Psoas muscle (tissue), 8 donors: ENCODE measurements around the gene PROSER2. TPM values are rescaled to one million over a fixed set of nuclear protein-coding genes. Genes with fewer than 3 reads are reported as not detected.

ENCODE experiments used
- ATAC-seq, 4 donors: fragments of 200-7000 bp; cut with Tn5 transposase; one replicate each; pipeline ENCODE4 v1.9.1; 2020; ENCODE audit warnings: moderate library complexity in 3 of 4, mild to moderate bottlenecking in 2 of 4
- DNase-seq, 2 donors: peaks; one replicate each; pipeline ENCODE4 v3.0.0-alpha.2; 2020
- H3K27ac ChIP-seq: fragments of 200-600 bp; one replicate; pipeline ENCODE4 v1.8.0; 2022
- H3K27me3 ChIP-seq, 3 donors: fragments of 200-600 bp in 1 of 3; one replicate each; pipeline versions ENCODE4 v1.6.1 to v1.8.0; 2013 to 2022; ENCODE audit warnings: low read length in 2 of 3, mild to moderate bottlenecking in 2 of 3, moderate library complexity in 1 of 3; ENCODE audit not compliant: insufficient read depth in 3 of 3
- H3K36me3 ChIP-seq, 2 donors: fragments of 200-600 bp in 1 of 2; one replicate each; pipeline versions ENCODE4 v1.6.1 to v1.8.0; 2013 to 2022; ENCODE audit warnings: low read depth in 1 of 2, mild to moderate bottlenecking in 1 of 2, moderate library complexity in 1 of 2; ENCODE audit not compliant: insufficient read depth in 1 of 2
- H3K4me1 ChIP-seq: fragments of 200-600 bp; one replicate; pipeline ENCODE4 v1.8.0; 2022
- H3K4me3 ChIP-seq: fragments of 200-600 bp; one replicate; pipeline ENCODE4 v1.8.0; 2022; ENCODE audit warnings: mild to moderate bottlenecking
- H3K9me3 ChIP-seq: fragments of 200-600 bp; one replicate; pipeline ENCODE4 v1.8.0; 2022
- WGBS, 3 donors: extraction: QIAGEN DNeasy Blood & Tissue Kit; methylation state at CpG; one replicate each; pipeline versions ENCODE4 v1.1.6 to v1.1.7; 2013; 5-methylcytosine and 5-hydroxymethylcytosine counted together
- intact Hi-C, 2 donors: fragments of 100-400 bp; cut with DNase I; formaldehyde crosslinking; loops; one replicate each; pipeline versions ENCODE4 v1.11.0 to v1.14.2; 2022
- polyA plus RNA-seq, 3 donors: library from polyadenylated mRNA; stranded (reverse); fragments of 200-250 nt; gene quantifications; one replicate each; pipeline ENCODE4 v1.2.3, GENCODE V29; 2013
- total RNA-seq, 4 donors: library from RNA; stranded (reverse); fragmentation: NEBNext Ultra II Directional in 2 of 4; extraction: Animal tissue kit (Norgen Biotek cat#: 25700) in 2 of 4; gene quantifications; one replicate each; pipeline versions ENCODE4 v1.2.1 to v1.2.4, GENCODE V29; 2021 to 2023
- TF ChIP-seq, protein P1 (sequence below): fragments of 200-600 bp; IDR thresholded peaks from one replicate; pipeline ENCODE4 v1.8.0; 2022; ENCODE audit warnings: antibody characterized with exemption
- donor health status: healthy with polysubstance abuse.
- donor health status: DM: no; HTN: no; CAD: no; lungs with moderate emphysema.
- donor health status: Bipolar disorder and iron deficiency.
- donor health status: healthy.
- donor health status: DM: yes; HTN: yes; CAD: no.
- donor health status: DM: no; HTN: no; CAD: no.
- donor health status: DM: no; HTN: no; CAD: no.
- donor health status: DM: yes; HTN: yes; CAD: no.

Gene PROSER2
- total and polyA plus RNA-seq, 7 donors, result 0.63 to 2.8 (median 1.2) TPM

DNA sequence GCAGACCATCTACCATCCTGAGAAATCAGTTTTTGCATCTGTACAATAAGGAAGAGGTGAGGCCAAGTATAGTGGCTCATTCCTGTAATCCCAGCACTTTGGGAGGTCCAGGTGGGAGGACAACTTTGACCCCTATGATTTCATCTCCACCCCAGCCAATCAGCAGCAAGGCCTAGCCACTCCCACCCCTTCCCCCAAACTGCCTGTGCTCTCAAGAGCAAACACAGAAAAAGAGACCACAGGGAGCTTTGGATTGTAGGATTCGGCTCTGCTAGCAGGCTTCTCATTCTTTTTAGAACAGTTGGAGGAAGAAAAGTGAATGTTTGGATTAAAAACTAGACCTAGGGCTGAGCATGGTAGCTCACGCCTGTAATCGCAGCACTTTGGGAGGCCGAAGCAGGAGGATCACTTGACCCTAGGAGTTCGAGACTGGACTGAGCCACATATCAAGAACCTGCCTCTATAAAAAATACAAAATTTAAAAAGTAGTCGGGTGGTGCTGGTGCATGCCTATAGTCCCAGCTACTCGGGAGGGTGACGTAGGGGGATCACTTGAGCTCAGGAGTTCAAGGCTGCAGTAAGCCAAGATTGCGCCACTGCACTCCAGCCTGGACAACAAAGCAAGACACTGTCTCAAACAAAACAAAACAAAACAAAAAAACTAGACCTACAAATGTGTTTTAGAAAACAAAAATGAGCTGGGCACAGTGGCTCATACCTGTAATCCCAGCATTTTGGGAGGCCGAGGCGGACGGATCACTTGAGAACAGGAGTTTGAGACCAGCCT lies 25.1 kb upstream of the PROSER2 start:
- TF ChIP-seq, protein P1, sequence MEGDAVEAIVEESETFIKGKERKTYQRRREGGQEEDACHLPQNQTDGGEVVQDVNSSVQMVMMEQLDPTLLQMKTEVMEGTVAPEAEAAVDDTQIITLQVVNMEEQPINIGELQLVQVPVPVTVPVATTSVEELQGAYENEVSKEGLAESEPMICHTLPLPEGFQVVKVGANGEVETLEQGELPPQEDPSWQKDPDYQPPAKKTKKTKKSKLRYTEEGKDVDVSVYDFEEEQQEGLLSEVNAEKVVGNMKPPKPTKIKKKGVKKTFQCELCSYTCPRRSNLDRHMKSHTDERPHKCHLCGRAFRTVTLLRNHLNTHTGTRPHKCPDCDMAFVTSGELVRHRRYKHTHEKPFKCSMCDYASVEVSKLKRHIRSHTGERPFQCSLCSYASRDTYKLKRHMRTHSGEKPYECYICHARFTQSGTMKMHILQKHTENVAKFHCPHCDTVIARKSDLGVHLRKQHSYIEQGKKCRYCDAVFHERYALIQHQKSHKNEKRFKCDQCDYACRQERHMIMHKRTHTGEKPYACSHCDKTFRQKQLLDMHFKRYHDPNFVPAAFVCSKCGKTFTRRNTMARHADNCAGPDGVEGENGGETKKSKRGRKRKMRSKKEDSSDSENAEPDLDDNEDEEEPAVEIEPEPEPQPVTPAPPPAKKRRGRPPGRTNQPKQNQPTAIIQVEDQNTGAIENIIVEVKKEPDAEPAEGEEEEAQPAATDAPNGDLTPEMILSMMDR, result no peak
- no peaks in the 10 kb centered on the region for H3K27me3 ChIP-seq
- no peaks in the 10 kb centered on the region for H3K4me1 ChIP-seq
- DNase-seq (no peak), ATAC-seq (no peak)
- no peaks in the 10 kb centered on the region for H3K9me3 ChIP-seq
- intact Hi-C loops, result no loop called here
- H3K36me3 ChIP-seq, result no peaks in the 10 kb centered on the region
- 87 to 93% (median 92%) methylated on average over 12 of the region's 12 CpGs for WGBS, 3 donors
- no peak overlapping the region for H3K27ac ChIP-seq
- H3K4me3 ChIP-seq, result no peak overlapping the region

DNA sequence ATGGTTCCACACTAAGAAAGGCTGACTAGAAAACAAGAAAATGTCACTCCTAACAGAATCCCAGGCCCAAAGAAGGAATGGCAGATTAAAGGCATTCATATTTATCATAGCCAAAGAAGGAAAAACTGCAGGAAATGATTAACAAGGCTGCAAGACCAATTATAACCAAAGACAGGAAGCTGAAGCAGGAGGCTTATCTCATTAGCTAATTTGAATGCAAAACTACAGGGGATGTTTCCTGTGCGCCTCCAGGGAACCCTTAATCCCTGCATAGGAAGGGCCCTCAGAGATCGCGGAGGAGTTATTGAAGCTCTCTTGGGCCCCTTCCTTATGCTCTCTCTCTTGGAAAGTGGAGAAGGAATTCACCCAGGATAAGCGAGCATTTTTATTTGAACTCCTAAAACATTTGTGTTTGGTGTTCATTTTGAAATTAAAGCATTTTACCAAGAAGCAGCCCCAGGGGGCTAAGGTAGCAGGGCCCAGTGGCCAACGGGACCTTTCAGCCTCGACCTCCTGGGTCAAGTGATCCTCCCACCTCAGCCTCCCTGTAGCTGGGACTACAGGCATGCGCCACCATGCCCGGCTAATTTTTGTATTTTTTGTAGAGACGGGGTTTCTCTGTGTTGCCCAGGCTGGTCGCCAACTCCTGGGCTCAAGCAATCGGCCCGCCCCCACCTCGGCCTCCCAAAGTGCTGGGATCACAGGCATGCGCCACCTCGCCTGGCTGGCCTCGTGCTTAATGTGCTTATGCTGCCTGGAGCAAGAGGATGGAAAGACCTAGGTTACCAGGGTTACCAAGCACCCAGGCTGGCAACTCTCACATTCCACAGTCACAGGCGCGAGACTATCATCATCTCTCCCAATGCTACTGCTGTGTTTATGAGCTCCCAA lies 24.1 kb upstream of the PROSER2 start:
- TF ChIP-seq, protein P1, result no peak
- no peaks in the 10 kb centered on the region for H3K4me1 ChIP-seq
- intact Hi-C loops, result no loop called here
- H3K4me3 ChIP-seq, result no peak overlapping the region
- no peaks in the 10 kb centered on the region for H3K36me3 ChIP-seq
- DNase-seq, result no peak
- no peak for ATAC-seq
- H3K9me3 ChIP-seq, result no peaks in the 10 kb centered on the region
- H3K27ac ChIP-seq, result no peak overlapping the region
- 65 to 75% (median 66%) methylated on average over 18 of the region's 18 CpGs for WGBS, 3 donors
- no peaks in the 10 kb centered on the region for H3K27me3 ChIP-seq

DNA sequence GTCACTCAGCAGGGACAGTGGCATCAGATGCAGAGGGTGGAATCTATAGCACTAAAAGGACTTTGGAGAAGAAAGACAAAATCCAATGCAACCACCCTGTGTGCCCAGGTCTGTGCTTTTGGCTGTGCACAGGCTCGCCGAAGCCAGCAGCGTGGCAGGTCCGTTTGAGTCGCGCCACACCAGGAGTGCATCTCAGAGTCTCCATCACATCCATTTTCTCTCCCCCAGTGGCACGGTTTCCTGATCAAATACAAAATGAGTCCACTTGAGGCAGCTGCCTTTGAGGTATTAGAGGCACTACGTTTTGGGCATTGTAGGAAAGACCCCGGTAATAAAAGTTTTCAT lies 23.4 kb upstream of the PROSER2 start:
- Histone ChIP-seq H3K27me3 (no peaks in the 10 kb centered on the region), H3K4me3 (no peak overlapping the region), H3K27ac (no peak overlapping the region), H3K36me3 (no peaks in the 10 kb centered on the region), H3K4me1 (no peaks in the 10 kb centered on the region), H3K9me3 (no peaks in the 10 kb centered on the region)
- ATAC-seq (no peak), DNase-seq (no peak)
- 87 to 91% (median 87%) methylated on average over 9 of the region's 9 CpGs for WGBS, 3 donors
- TF ChIP-seq, protein P1, result no peak
- intact Hi-C loops, result no loop called here

DNA sequence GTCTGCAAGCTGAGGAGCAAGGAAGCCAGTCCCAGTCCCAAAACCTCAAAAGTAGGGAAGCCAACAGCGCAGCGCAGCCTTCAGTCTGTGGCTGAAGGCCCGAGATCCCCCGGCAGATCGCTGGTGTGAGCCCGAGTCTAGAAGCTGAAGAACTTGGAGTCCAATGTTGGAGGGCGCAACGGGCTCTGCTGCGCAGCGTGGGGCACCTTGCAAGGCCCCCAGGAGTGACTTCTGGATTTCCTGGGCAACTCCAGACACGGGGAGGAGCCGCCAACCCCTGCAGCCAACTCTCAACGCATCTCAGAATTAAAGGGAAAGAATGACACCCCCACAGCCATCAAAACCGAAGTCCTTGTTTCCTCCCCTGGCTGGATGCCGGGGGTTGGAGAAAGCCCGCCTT lies 18.8 kb upstream of the PROSER2 start:
- WGBS, 3 donors, result 89 to 91% (median 89%) methylated on average over 16 of the region's 16 CpGs
- intact Hi-C loops, result no loop called here
- no peak for ATAC-seq
- Histone ChIP-seq H3K36me3 (no peaks in the 10 kb centered on the region), H3K9me3 (no peaks in the 10 kb centered on the region), H3K27me3 (no peaks in the 10 kb centered on the region), H3K4me1 (no peaks in the 10 kb centered on the region), H3K27ac (no peak overlapping the region), H3K4me3 (no peak overlapping the region)
- TF ChIP-seq, protein P1, result no peak
- DNase-seq, result no peak
